Neutrophil (primary cell): ENCODE measurements around the gene HERPUD1.

Experiments
- H3K27ac ChIP-seq: fragments of 200-600 bp; sonication (generic); 2 replicates; pipeline ENCODE4 v1.5.1; 2016; ENCODE audit warnings: mild to moderate bottlenecking, moderate library complexity
- H3K27me3 ChIP-seq: fragments of 200-600 bp; sonication (generic); 2 replicates; pipeline ENCODE4 v1.6.0; 2016; ENCODE audit warnings: mild to moderate bottlenecking
- H3K36me3 ChIP-seq: fragments of 200-600 bp; sonication (generic); 2 replicates; pipeline ENCODE4 v1.5.1; 2017
- H3K4me1 ChIP-seq, 2 experiments: fragments of 200-600 bp in 1 of 2; sonication (generic) in 1 of 2; 1 replicate in 1 of 2; 2 replicates in 1 of 2; pipeline versions ENCODE4 v1.5.1 to v1.6.1; 2013 to 2016; ENCODE audit warnings: low read depth in 1 of 2, low read length in 1 of 2, mild to moderate bottlenecking in 1 of 2, moderate library complexity in 1 of 2; ENCODE audit not compliant: control insufficient read depth in 1 of 2, insufficient read depth in 1 of 2
- H3K4me3 ChIP-seq, 2 experiments: fragments of 200-600 bp in 1 of 2; sonication (generic) in 1 of 2; 1 replicate in 1 of 2; 2 replicates in 1 of 2; pipeline ENCODE4 v1.5.1; 2013 to 2016; ENCODE audit warnings: low read depth in 1 of 2, low read length in 1 of 2, mild to moderate bottlenecking in 1 of 2, moderate library complexity in 1 of 2
- H3K9me3 ChIP-seq: fragments of 200-600 bp; sonication (generic); 2 replicates; pipeline ENCODE4 v1.5.1; 2016
- CTCF ChIP-seq: fragments of 200-600 bp; sonication (generic); IDR thresholded peaks from 2 replicates; pipeline ENCODE4 v1.5.1; 2016; ENCODE audit warnings: antibody characterized with exemption

The HERPUD1 gene

GRCh38 chr16:56956756-56957155 lies 24.8 kb downstream of the HERPUD1 start:
- no peak for TF ChIP-seq CTCF
- H3K9me3 ChIP-seq, result no peaks in the 10 kb centered on the region
- no peaks in the 10 kb centered on the region for H3K36me3 ChIP-seq
- H3K27me3 ChIP-seq, result no peaks in the 10 kb centered on the region
- peaks cover 0 to 6% of the 10 kb centered on the region in 2 experiments for H3K4me1 ChIP-seq
- H3K4me3 ChIP-seq, result no peak overlapping the region
- no peak overlapping the region for H3K27ac ChIP-seq

- Histone ChIP-seq H3K9me3 (no peaks in the 10 kb centered on the region), H3K27me3 (no peaks in the 10 kb centered on the region), H3K4me1 (peaks cover 18 to 22% of the 10 kb centered on the region in 2 experiments), H3K36me3 (no peaks in the 10 kb centered on the region), H3K27ac (no peak overlapping the region), H3K4me3 (no peak overlapping the region)
- no peak for TF ChIP-seq CTCF
Observed at GRCh38 chr16:56960681-56961281, 28.8 kb downstream of the HERPUD1 start.

DNA sequence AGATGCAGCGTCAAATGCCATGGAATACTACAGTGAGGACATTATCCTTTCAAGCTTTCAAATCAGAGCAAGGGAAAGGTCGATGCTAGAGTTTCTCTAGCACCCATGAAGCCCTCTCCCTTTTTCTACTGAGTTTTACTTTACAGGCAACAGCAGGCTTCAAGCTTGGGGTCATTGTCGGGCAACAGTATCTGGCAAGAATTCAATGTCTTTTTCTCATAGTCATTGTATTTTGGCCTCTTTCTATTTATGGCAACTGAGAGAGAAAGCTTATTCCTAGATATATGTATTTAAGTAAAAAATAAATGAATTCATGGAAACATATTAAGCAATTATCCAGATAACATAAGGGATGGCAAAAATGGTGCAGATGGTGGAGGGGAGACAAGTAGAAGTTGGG lies 29.4 kb downstream of the HERPUD1 start:
- H3K27ac ChIP-seq, result no peak overlapping the region
- no peak overlapping the region for H3K4me3 ChIP-seq
- no peaks in the 10 kb centered on the region for H3K27me3 ChIP-seq
- H3K4me1 ChIP-seq, result peaks cover 22 to 26% of the 10 kb centered on the region in 2 experiments
- H3K9me3 ChIP-seq, result no peaks in the 10 kb centered on the region
- no peaks in the 10 kb centered on the region for H3K36me3 ChIP-seq
- no peak for TF ChIP-seq CTCF

GRCh38 chr16:56961851-56962281 lies 29.9 kb downstream of the HERPUD1 start, which contains the start of gene CETP:
TSS of gene CETP (plus strand) at chr16:56961950. CDS start at chr16:56961980, 30 bp downstream.
- Histone ChIP-seq H3K27me3 (no peaks in the 10 kb centered on the region), H3K27ac (no peak within 1 kb of the TSS), H3K4me1 (peaks cover 22 to 26% of the 10 kb centered on the region in 2 experiments), H3K9me3 (no peaks in the 10 kb centered on the region), H3K4me3 (no peak within 1 kb of the TSS), H3K36me3 (no peaks in the 10 kb centered on the region)
- no peak for TF ChIP-seq CTCF

- H3K27ac ChIP-seq, result peak overlapping the region; percentile 71
Observed at GRCh38 chr16:56964243-56965148, 32.6 kb downstream of the HERPUD1 start.

More at GRCh38 chr16:56964243-56965148, 32.6 kb downstream of the HERPUD1 start:
- no peaks in the 10 kb centered on the region for H3K36me3 ChIP-seq
- no peaks in the 10 kb centered on the region for H3K9me3 ChIP-seq
- no peaks in the 10 kb centered on the region for H3K27me3 ChIP-seq
- TF ChIP-seq CTCF, result peak; percentile 94
- peak overlapping the region in 1 of 2 experiments; percentile 45 for H3K4me3 ChIP-seq
- H3K4me1 ChIP-seq, result peaks cover 31 to 36% of the 10 kb centered on the region in 2 experiments
